GM12801 (cell line): ENCODE data around the gene SIPA1L3.

Experiments
- CTCF ChIP-seq: IDR thresholded peaks from one replicate; pipeline ENCODE4 v1.5.1; 2011; ENCODE audit warnings: control low read depth; ENCODE audit not compliant: insufficient read length; ENCODE audit errors: extremely low read depth

Gene SIPA1L3

GRCh38 chr19:38151242-38151641 lies 244.2 kb downstream of the SIPA1L3 start:
- no peak for TF ChIP-seq CTCF

GRCh38 chr19:38152461-38153379 lies 245.7 kb downstream of the SIPA1L3 start:
- no peak for TF ChIP-seq CTCF

- no peak for TF ChIP-seq CTCF
These were observed 248.4 kb downstream of the SIPA1L3 start for GRCh38 chr19:38155453-38155852.

DNA sequence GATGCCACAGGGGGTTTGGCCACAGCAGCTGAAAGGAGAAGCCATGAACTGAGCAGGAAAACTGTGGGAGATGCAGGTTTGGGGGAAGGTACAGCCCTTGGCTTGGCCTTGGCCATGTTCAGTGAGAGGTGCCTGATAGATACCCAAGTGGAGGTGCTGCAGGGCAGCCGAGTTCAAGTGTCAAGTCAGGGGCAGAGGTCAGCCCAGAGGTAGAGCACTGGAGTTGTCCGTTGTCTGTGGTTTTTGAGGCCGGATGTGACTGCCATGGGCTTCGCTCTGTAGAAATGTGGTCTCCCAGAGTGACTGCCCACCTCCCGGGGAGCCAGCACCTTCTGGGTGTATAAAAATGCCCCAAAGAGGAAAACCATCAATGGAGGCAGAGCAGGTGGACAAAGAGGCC lies 251.7 kb downstream of the SIPA1L3 start:
- no peak for TF ChIP-seq CTCF

- TF ChIP-seq CTCF = no peak
These were observed 255.1 kb downstream of the SIPA1L3 start for GRCh38 chr19:38162094-38162493.

GRCh38 chr19:38162632-38163031 lies 255.6 kb downstream of the SIPA1L3 start:
- no peak for TF ChIP-seq CTCF

DNA sequence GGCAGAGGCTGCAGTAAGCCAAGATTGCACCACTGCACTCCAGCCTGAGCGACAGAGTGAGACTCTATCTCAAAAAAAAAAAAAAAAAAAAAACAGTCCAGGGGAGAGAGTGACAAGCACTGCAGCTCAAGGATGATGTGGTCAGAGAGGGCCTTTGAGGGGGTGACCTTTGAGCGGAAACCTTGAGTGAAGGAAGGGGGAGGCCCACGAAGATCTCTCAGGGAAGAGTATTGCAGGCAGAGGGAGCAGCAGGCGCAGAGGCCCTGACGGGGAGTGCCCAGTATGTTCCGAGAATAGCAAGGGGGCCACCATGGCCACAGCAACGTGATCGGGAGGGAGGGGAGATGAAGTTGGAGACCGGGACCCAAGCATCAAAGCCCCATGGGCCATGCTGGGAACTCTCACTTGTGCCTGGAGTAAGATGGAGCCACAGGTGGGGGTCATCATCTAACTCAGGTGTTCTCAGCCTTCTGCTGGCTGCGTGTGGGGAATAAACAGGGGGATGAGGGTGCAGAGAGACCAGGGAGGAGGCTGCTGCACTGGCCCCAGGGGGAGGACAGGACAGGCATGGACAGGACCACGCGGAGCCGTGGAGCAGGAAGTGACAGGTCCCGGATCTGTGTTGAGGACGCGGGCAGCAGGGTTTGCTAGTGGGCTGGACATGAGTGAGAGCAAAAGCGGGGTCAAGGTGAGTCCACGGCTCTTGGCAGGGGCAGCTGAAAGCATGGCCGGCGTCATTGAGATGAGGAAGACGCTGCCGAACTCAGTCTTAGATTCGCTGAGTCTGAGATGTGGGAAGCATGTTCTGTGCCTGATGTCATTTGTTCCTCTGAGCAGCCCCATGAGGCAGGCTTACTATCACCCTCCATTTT lies 256.6 kb downstream of the SIPA1L3 start:
- no peak for TF ChIP-seq CTCF
